ENCODE data around the gene SOX21. TPM values are rescaled to one million over a fixed set of nuclear protein-coding genes. Genes with fewer than 3 reads are reported as not detected.

SOX21 gene
- total and polyA plus RNA-seq, 7 donors = not detected

- DNase-seq (no peak), ATAC-seq (no peak)
- no peaks in the 10 kb centered on the region for H3K9me3 ChIP-seq
- WGBS, 3 donors = 72 to 75% (median 72%) methylated on average over 2 of the region's 2 CpGs
- no peak overlapping the region for H3K4me3 ChIP-seq
- no peak overlapping the region for H3K27ac ChIP-seq
- peaks cover 0 to 10% (median 6%) of the 10 kb centered on the region in 3 donors for H3K27me3 ChIP-seq (ENCODE audit: insufficient read depth in 3 of 3, low read length in 2 of 3)
- TF ChIP-seq CTCF (IDR thresholded peaks at IDR 0.05) = no peak
- H3K36me3 ChIP-seq (ENCODE audit: insufficient read depth in 1 of 2, low read depth in 1 of 2) = no peaks in the 10 kb centered on the region
- no peaks in the 10 kb centered on the region for H3K4me1 ChIP-seq
- intact Hi-C loops (cut with DNase I) = loop anchor here (5.0 to 10.0 kb wide), 4 partner anchors 487 to 800 kb away; no protein-coding TSS in a partner anchor
These were observed 34.5 kb downstream of the SOX21 start for GRCh38 chr13:94677799-94678198.

GRCh38 chr13:94674609-94675348 is 37.6 kb downstream of the SOX21 start:
- WGBS, 3 donors = 28 to 31% (median 30%) methylated on average over 5 of the region's 5 CpGs
- no peaks in the 10 kb centered on the region for H3K9me3 ChIP-seq
- no peaks in the 10 kb centered on the region for H3K36me3 ChIP-seq (ENCODE audit: insufficient read depth in 1 of 2, low read depth in 1 of 2)
- DNase-seq (no peak), ATAC-seq (no peak)
- intact Hi-C loops (cut with DNase I) = loop anchor here (5.0 to 10.0 kb wide), 4 partner anchors 490 to 803 kb away; no protein-coding TSS in a partner anchor
- H3K4me1 ChIP-seq = no peaks in the 10 kb centered on the region
- H3K4me3 ChIP-seq = no peak overlapping the region
- no peak overlapping the region for H3K27ac ChIP-seq
- peak; percentile 56 for TF ChIP-seq CTCF (IDR thresholded peaks at IDR 0.05)
- H3K27me3 ChIP-seq (ENCODE audit: insufficient read depth in 3 of 3, low read length in 2 of 3) = peaks cover 0 to 6% (median 4%) of the 10 kb centered on the region in 3 donors

GRCh38 chr13:94673851-94674250 is 38.5 kb downstream of the SOX21 start:
- no peaks in the 10 kb centered on the region for H3K36me3 ChIP-seq (ENCODE audit: insufficient read depth in 1 of 2, low read depth in 1 of 2)
- no peak for DNase-seq
- no peak overlapping the region for H3K4me3 ChIP-seq
- intact Hi-C loops (cut with DNase I) = loop anchor here in 1 of 2 donors (10.0 kb wide), 2 partner anchors 491 to 731 kb away; no protein-coding TSS in a partner anchor
- peaks cover 0 to 6% (median 4%) of the 10 kb centered on the region in 3 donors for H3K27me3 ChIP-seq (ENCODE audit: insufficient read depth in 3 of 3, low read length in 2 of 3)
- no peak for ATAC-seq
- no peaks in the 10 kb centered on the region for H3K9me3 ChIP-seq
- no peaks in the 10 kb centered on the region for H3K4me1 ChIP-seq
- WGBS, 3 donors = 57 to 61% (median 59%) methylated on average over 5 of the region's 5 CpGs
- H3K27ac ChIP-seq = no peak overlapping the region
- TF ChIP-seq CTCF (IDR thresholded peaks at IDR 0.05) = no peak

GRCh38 chr13:94672400-94672799 is 39.9 kb downstream of the SOX21 start:
- no peak for ATAC-seq
- Histone ChIP-seq H3K9me3 (no peaks in the 10 kb centered on the region), H3K27ac (no peak overlapping the region), H3K4me3 (no peak overlapping the region), H3K4me1 (no peaks in the 10 kb centered on the region), H3K27me3 (ENCODE audit: insufficient read depth in 3 of 3, low read length in 2 of 3) (peaks cover 0 to 4% (median 0%) of the 10 kb centered on the region in 3 donors), H3K36me3 (ENCODE audit: insufficient read depth in 1 of 2, low read depth in 1 of 2) (no peaks in the 10 kb centered on the region)
- no peak for DNase-seq
- no peak for TF ChIP-seq CTCF (IDR thresholded peaks at IDR 0.05)
- 61 to 65% (median 65%) methylated on average over 2 of the region's 2 CpGs for whole genome bisulfite sequencing, 3 donors
- intact Hi-C loops (cut with DNase I) = loop anchor here in 1 of 2 donors (10.0 kb wide), 2 partner anchors 492 to 732 kb away; no protein-coding TSS in a partner anchor

Measured in psoas muscle (tissue), 8 donors.